SJSA1 (cell line): ENCODE measurements around the gene SDHAF1. TPM values are rescaled to one million over a fixed set of nuclear protein-coding genes. Genes with fewer than 3 reads are reported as not detected.

Source experiments
- DNase-seq, 2 experiments: peaks; one replicate each; pipeline ENCODE4 v3.0.0-alpha.2; 2015 to 2020; ENCODE audit warnings: low spot score in 2 of 2, low read depth in 1 of 2
- H3K27ac ChIP-seq: fragments of 250-450 bp; sonication (Bioruptor Pico); 2 replicates; pipeline ENCODE4 v1.5.1; 2020; ENCODE audit warnings: mild to moderate bottlenecking, moderate library complexity
- H3K27me3 ChIP-seq: fragments of 250-450 bp; sonication (Bioruptor Pico); replicated peaks from 2 replicates; pipeline ENCODE4 v1.5.1; 2020; ENCODE audit warnings: mild to moderate bottlenecking, moderate library complexity
- H3K36me3 ChIP-seq: fragments of 250-450 bp; sonication (Bioruptor Pico); 2 replicates; pipeline ENCODE4 v1.5.1; 2020; ENCODE audit warnings: mild to moderate bottlenecking
- H3K4me1 ChIP-seq: fragments of 250-450 bp; sonication (Bioruptor Pico); replicated peaks from 2 replicates; pipeline ENCODE4 v1.6.1; 2021; ENCODE audit warnings: mild to moderate bottlenecking
- H3K4me3 ChIP-seq: fragments of 250-450 bp; sonication (Bioruptor Pico); 2 replicates; pipeline ENCODE4 v1.5.1; 2020; ENCODE audit warnings: mild to moderate bottlenecking
- H3K9me3 ChIP-seq: fragments of 250-450 bp; sonication (Bioruptor Pico); replicated peaks from 2 replicates; pipeline ENCODE4 v1.5.1; 2020; ENCODE audit warnings: mild to moderate bottlenecking
- total RNA-seq: library from RNA; depleted of rRNA; stranded (reverse); fragments of >200 nt; shearing (Covaris generic); gene quantifications from 2 replicates; pipeline ENCODE4 v1.2.3, GENCODE V29; 2014; rRNA removed

SDHAF1 gene
- total RNA-seq, 1 experiment from 2014 or later, result 34.4 TPM

DNA sequence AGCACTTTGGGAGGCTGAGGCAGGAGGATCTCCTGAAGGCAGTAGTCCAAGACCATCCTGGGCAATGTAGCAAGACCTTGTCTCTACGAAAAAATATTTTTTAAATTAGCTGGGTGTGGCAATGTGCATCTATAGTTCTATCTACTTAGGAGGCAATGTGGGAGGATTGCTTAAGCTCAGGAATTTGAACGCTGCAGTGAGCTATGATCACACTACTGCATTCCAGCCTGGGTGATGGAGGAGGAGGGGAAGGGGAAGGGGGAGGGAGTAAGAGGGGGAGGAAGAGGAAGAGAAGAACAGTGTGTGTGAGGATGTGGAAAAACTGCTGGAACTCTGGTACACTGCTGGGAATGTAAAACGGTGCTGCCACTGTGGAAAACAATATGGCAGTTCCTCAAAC is 46.8 kb downstream of the SDHAF1 start:
- no peaks in the 10 kb centered on the region for H3K36me3 ChIP-seq
- H3K27ac ChIP-seq, result no peak overlapping the region
- peaks cover 6% of the 10 kb centered on the region; the same call in 1 of the 2 replicates for H3K4me1 ChIP-seq
- DNase-seq, result no peak
- H3K4me3 ChIP-seq, result no peak overlapping the region
- H3K27me3 ChIP-seq, result no peaks in the 10 kb centered on the region
- H3K9me3 ChIP-seq, result no peaks in the 10 kb centered on the region

DNA sequence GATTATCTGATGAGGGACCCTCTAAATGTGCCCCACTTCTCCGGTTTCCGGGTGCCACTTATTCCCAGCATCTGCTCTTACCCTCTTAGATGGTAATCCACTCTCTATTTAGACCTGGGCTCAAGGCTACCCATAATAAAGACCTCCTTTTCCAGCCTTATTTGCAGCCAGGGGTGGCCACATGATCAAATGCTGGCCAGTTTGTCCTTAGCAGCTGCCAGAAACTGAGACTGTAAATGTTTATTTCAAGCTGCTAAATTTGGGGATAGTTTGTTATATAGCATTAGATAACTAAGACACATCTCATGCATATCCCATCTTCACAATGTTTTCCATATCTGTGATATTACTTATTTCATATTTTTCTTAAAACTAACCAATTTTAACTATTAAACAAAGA is 49.0 kb downstream of the SDHAF1 start:
- DNase-seq, result no peak

More for the DNA sequence above, 49.0 kb downstream of the SDHAF1 start:
- no peaks in the 10 kb centered on the region for H3K9me3 ChIP-seq
- no peaks in the 10 kb centered on the region for H3K36me3 ChIP-seq
- no peaks in the 10 kb centered on the region for H3K27me3 ChIP-seq
- H3K4me3 ChIP-seq, result no peak overlapping the region
- peaks cover 6% of the 10 kb centered on the region; the same call in 1 of the 2 replicates for H3K4me1 ChIP-seq
- H3K27ac ChIP-seq, result no peak overlapping the region

Other genes with a start within 250 kb of the SDHAF1 start
- 4.8 and 17.6 TPM in 2 replicates for gene U2AF1L4, start 249.8 kb upstream of the SDHAF1 start, total RNA-seq
- 16.6 and 28.7 TPM in 2 replicates for gene PSENEN, start 249.5 kb upstream of the SDHAF1 start, total RNA-seq
- gene LIN37, start 246.6 kb upstream of the SDHAF1 start, total RNA-seq, result 7.1 and 12.4 TPM in 2 replicates
- not detected in 2 replicates for gene HSPB6, start 238.2 kb upstream of the SDHAF1 start, total RNA-seq
- gene PROSER3, start 237.0 kb upstream of the SDHAF1 start, total RNA-seq, result 7.3 and 8.8 TPM in 2 replicates
- 3.7 and 4.6 TPM in 2 replicates for gene ARHGAP33, start 219.6 kb upstream of the SDHAF1 start, total RNA-seq
- not detected in 2 replicates for gene PRODH2, start 182.3 kb upstream of the SDHAF1 start, total RNA-seq
- not detected in 2 replicates for gene NPHS1, start 142.7 kb upstream of the SDHAF1 start, total RNA-seq
- gene KIRREL2, start 138.3 kb upstream of the SDHAF1 start, total RNA-seq, result not detected in 2 replicates
- 11.1 and 11.6 TPM in 2 replicates for gene APLP1, start 126.6 kb upstream of the SDHAF1 start, total RNA-seq
- 0.66 and 3.3 TPM in 2 replicates for gene NFKBID, start 94.6 kb upstream of the SDHAF1 start, total RNA-seq
- gene HCST, start 92.7 kb upstream of the SDHAF1 start, total RNA-seq, result 9.1 TPM in 1 of 2 replicates, not detected in the other
- gene TYROBP, start 86.9 kb upstream of the SDHAF1 start, total RNA-seq, result not detected in 2 replicates
- 3.8 and 5.7 TPM in 2 replicates for gene LRFN3, start 58.8 kb upstream of the SDHAF1 start, total RNA-seq
- 0.26 TPM in 1 of 2 replicates, not detected in the other for gene SYNE4, start 13.6 kb downstream of the SDHAF1 start, total RNA-seq
- 17.1 and 37.1 TPM in 2 replicates for gene ALKBH6, start 19.0 kb downstream of the SDHAF1 start, total RNA-seq
- 1.5 and 2.3 TPM in 2 replicates for gene CLIP3, start 37.7 kb downstream of the SDHAF1 start, total RNA-seq
- gene THAP8, start 59.1 kb downstream of the SDHAF1 start, total RNA-seq, result 1.1 and 4.2 TPM in 2 replicates
- 21.4 and 23.3 TPM in 2 replicates for gene WDR62, start 59.7 kb downstream of the SDHAF1 start, total RNA-seq
- not detected in 2 replicates for gene OVOL3, start 116.0 kb downstream of the SDHAF1 start, total RNA-seq
- gene POLR2I, start 119.7 kb downstream of the SDHAF1 start, total RNA-seq, result 44.8 and 91.0 TPM in 2 replicates
- 305 and 427 TPM in 2 replicates for gene TBCB, start 120.3 kb downstream of the SDHAF1 start, total RNA-seq
- 241 and 466 TPM in 2 replicates for gene CAPNS1, start 144.9 kb downstream of the SDHAF1 start, total RNA-seq
- not detected in 2 replicates for gene COX7A1, start 157.3 kb downstream of the SDHAF1 start, total RNA-seq
- 2.4 and 17.9 TPM in 2 replicates for gene ZNF565, start 219.5 kb downstream of the SDHAF1 start, total RNA-seq
- gene ZNF146, start 219.9 kb downstream of the SDHAF1 start, total RNA-seq, result 125 and 135 TPM in 2 replicates